ENCODE data around the gene TXNRD3.

The TXNRD3 gene

DNA sequence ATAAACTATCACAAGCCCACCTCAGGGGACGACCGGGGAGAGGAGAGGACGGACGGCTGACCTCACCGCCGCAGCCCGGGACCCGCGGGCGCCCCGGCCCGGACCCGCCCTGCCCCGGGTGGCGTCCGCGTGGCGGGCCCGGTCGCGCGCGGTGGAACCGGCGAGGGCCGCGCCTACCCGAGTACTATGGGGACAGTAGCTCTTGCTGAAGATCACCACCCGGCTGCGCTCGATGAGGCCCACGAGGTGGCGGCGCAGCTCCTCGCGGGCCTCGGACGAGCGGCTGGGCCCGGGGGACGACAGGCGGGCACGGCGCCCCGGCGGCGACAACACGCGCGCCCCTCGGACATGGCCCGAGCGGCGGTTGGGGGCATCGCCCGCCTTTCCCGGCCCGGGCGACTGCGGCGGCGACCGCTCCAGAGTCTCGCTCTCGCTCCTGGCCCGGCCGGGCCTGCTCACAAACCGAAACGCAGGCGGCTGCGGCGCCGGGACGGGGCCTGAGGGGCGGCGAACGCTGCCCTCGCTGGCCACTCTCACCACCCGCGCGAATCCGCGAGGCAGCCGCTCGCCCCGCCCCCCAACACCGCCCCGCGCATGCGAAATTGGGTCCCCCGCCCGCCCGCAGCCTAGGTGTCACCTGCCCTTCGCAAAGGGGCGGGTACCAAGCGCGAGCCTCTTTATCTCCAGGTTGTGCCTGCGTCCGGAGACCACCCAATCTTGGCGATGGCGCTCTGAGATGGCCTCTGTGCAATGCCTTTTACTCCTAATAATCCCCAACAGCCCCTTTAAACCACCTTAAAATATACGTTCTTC lies at the start of gene TXNRD3:
TSS of gene TXNRD3 (minus strand) at position 554 of the 813 bp plus-strand sequence.
- DNase-seq, result peak in 52 of 56 donors; percentile 20 to 86 (median 60)

DNA sequence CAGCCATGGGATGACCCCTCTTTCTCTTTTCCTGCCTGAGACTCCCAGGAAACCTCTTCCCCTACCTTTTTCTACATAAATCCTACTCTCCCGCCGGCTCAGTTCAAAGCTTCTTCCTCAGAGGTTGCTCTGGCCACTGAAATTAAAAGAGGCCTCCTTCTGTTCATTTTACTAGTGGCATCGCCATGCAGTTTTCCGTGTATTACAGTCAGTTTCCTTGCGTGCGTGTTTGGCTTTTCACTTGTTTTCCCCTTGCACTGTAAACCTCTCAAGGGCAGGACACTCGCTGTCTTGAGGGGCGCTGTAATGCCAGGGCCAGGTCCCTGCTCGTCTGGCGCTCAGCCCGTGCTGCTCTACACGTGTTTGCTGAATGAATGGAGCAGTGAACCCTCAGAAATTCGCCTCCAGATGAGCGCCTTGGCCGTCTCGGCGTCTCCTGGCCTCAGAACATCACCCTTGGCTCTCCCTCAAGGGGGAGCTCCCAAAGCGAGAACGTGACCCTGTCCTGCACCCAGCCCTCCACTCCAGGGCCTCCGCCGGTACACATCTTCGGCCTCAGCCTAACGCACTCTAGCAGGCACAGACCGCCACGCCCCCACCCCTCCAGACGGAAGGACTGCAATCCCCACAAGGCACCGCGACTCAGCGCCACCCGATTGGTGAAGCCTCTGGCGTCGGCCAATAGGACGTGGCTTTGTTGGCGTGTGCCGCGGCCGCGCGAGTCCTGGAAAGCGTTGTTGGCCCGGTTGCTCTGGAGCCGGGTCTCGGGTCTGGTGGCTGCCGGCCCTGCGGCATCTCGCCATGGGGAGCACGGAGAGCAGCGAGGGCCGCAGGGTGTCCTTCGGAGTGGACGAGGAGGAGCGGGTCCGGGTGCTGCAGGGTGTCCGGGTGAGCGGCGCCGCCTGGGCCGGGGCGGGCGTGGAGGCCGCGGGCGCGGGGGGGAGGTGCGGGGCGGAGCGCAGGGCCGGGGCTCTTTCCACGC lies 48.9 kb upstream of the TXNRD3 start, which contains the start of gene CHCHD6:
TSS of gene CHCHD6 (plus strand) at position 729 of the 982 bp plus-strand sequence. CDS start at position 802, 73 bp downstream.
- peak; percentile 55 to 96 (median 91) for DNase-seq

DNA sequence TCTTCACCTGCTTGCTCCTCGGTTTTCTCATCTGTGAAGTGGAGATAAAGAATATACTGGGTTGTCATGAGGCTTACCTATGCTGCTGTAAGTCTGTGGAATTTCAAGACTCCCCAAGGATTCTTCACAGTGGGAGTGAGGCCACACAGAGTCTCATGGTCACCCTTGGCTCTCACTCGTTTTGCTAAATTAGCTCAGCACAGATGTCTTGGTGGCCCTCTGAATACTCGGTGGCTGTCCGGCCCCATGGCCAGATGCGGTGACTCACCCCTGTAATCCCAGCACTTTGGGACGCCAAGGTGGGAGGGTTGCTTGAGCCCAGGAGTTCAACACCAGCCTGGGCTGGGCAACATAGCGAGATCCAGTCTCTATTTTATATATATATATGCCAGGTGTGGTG lies 44.1 kb upstream of the TXNRD3 start:
- no peak for DNase-seq

DNA sequence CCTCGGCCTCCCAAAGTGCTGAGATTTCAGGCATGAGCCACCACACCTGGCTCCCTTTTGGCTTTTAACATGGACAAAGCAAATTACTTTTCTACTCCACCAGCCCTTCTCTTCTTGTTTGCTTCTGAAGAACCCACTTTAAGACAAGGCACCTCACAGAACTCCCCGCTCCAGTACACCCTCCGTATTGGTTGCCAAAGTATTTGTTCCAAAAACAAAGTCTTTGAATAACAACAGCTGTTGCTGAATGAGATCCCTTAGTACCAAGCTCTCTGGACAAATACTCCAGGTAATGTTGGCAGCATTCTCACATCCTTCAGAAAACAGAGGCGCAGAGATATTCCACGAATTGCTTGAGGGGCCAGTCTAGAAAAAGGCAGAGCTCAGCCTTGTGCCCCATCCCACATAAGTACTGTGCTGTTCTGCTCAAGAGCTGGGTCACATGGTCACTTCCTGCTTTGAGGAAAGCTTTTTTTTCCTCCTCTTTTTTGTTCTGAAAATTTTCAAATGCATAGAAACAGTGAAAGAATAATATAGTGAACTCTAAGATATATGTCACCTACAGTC lies 41.9 kb upstream of the TXNRD3 start:
- no peak for DNase-seq

DNA sequence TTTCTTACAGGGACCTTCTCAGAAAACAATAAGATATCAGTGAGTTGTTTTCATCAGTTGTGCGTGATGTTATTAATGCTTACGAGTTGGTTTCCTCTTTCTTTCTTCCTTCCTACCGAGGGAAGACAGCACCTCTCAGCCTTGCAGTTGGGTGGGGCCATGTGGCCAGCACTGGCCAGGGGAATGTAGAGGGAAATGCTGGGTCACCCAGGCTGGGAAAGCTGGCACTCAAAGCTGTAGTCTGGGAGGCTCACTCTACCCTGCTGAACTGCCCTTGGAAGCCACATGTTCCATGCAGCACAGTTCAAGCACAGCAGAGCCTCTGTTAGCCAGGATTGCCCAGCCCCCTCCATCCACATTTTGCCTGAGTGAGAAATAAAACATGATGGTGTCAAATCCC lies 39.0 kb upstream of the TXNRD3 start:
- DNase-seq, result no peak

DNA sequence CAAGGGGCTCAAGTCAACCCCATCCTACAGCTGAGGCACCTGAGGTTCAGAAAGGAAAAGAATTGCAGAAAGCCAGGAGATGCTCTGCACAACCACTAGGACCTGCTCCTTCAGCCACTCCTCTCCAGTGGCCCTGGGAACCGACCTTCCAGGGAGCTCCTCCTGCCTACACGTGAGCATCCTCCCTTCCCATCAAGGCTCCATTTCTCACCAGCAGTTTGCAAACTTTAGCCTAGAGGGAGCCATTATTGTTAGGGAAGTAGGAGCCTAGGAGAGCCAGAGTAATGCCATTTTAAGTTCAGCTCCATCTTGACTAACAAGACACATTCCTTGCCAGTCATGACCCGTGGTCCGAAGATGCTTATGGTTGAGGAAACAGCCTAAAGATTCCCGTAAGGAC lies 37.9 kb upstream of the TXNRD3 start:
- no peak for DNase-seq

DNA sequence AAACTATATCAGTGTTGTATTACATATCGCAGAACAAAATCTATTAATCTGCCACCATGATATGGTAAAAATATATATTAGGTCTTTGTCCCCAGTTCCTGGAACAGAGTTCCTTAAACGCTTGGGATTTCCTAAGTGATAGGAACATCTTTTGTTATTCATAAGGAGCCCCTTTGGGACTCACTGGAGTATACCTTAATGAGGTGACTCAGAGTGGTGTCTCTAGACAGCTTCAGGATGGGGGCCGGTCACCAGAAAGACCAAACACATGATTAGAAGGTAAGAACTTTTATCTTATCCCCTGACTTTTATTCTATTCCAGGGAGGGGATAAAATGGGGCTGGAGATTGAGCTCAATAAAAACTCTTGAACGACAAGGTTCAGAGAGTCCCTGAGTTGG lies 36.8 kb upstream of the TXNRD3 start:
- no peak for DNase-seq

DNA sequence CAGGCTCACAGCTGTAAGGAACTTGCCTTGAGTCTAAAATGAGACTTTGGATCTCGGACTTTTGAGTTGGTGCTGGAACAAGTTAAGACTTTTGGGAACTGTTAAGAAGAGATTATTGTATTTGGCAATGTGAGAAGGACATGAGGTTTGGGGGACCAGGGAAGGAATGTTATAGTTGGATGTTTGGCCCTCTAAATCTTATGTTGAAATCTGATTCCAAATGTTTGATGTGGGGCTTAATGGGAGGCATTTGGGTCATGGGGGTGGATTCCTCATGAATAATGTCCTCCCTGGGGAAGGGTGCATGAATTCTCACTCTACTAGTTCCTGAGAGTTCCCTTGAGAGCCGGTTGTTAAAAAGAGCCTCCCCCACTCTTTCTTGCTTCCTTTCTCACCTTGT lies 30.6 kb upstream of the TXNRD3 start:
- DNase-seq, result no peak

DNA sequence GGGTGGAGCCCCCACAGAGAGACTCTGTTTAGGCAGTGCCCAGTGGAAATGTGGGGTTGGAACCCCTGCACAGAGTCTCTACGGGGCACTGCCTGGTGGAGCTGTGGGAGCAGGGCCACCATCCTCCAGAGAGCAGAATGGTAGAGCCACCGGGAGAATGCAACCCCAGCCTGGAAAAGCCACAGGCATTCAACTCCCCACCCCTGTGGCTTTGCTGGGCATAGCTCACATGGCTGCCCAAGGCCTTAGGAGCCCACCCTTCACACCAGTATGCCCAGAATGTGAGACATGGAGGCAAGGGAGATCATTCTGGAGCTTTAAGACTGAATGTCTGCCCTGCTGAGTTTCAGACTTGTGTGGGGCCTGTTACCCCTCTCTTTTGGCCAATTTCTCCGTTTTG lies 30.1 kb upstream of the TXNRD3 start:
- no peak for DNase-seq

DNA sequence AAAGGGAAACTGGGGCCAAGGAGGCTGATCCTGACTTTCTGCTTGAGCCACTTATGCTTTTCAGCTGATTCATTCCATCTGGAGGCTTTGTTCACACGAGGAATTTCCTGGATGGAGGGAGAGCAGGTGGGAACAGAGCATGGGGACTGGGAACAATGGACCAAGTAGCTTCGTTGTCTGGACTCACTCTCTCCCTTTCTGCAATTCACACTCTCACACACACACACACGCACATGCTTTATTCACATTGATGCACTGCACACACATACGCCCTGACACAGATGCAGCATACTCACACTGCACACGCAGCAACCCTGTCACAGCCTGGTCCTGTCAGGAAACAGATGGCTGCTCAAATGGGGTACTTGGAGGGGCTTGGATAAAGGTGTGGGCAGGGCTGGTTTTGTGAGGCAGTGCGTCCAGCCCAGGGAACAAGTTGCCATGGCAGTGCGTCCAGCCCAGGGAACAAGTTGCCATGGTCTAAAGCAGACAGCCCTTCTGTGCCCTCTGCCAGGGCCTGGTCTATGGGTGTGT lies 29.4 kb upstream of the TXNRD3 start:
- no peak for DNase-seq

DNA sequence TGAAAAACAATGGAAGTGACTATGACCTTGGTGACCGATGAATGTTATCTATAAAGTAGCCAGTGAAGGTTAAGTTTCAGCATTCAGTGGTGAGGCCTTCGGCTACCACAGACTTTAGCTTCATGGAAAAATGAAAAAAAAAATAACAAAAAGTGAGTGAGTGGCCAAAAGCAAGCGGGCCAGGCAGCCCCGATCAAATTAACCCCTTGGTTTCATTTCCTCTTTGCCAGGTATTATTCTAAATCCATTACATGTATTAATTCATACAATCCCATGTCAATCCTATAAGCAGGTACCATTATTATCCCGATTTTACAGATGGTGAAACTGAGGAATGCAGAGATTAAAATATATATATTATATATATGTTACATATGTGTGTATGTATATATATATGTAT lies 28.1 kb upstream of the TXNRD3 start:
- DNase-seq, result no peak

DNA sequence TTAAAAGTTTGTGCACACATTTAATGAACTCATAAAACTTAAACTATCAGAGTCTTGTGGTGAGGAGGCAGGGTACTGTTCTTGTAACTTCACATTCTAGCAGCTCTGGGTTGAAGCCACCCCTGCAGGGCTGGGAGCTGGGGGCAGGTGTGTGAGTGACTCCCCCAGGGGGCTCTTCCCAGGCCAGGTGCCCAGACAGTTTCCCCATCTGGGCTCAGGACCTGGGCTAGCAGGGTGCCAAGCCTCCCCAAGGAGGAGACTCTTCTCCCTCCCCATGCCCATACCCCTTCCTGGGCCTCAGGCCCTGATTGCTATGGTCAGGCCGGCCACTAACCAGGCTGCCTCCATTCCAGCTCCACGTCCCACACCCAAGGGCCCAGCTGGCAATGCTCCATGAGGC lies 27.1 kb upstream of the TXNRD3 start:
- no peak for DNase-seq

DNA sequence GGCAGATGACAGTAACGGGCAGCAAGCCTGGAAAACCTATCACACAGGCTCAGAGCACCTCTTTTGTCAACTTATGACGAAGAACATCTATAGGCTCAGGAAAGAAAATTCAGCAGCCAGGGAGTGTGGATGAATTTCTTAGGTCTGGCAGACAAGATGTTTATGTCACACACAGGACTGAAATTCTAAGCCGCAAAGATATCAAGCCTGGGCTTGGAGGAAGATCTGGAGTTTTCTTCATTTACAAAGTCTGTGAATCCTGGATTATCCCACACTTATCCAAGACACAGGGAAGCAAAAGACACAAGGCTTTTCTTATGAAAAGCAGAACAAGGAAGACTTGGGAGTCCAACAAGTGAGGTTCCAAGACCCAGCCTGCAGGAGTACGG lies 25.7 kb upstream of the TXNRD3 start:
- DNase-seq, result no peak

DNA sequence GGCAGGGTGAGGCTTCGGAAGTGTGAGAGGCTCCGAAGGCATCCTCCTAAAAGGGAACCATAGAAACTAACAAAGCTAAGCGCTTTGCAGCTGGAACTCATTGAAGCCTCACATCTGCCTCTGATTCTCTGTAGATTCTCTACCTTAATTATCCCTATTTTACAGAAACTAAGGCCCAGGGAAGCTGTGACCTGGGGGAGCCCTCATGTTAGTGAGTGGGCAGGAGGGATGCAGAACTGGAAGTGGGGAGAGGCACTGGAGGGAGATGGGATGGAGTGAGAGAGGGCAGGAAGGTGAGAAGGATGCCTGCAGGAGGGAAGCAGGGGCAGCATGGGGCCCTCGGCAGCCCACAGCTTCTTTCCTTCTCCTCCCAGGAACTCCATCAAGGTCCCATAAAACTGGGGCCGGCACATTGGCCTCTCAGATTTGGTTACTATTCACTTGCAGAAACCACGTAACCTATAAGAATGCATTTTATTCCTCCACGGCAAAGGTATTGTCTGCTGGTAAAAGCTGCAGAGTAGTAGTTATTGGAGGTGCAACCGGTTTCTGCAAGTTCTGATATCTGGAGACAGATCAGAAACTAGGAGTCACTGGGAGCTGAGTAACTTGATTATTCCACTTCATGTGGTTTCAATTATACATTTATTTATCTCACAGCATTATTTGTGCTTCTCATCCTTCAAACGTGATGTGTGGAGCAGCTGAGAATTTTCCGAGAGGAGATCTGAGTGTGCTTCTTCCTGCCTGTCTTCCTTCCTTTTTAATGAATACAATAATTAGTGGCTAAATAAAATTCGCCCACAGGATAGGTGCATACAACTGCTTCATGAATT lies 25.1 kb upstream of the TXNRD3 start:
- no peak for DNase-seq

DNA sequence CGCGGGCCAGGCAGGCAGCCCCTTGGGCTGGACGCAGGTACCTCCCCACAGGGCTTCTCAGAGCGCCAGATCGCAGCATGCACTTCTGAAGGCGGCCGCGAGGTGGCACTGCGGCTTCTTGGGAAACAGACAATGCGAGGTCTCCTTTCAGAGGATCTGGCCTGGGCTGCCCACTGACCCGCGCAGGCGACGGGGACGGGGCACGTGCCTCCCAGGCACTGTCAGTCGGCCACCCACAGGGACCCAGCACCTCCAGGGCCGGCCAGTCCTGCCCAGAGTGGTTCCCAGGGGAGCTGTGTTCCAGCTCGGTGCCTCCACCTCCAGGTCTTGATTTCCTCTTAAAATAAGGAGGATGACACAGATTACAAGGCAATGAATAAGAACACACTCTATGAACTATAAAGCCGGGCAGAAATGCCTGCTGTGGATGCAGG lies 24.4 kb upstream of the TXNRD3 start:
- DNase-seq, result peak in 52 of 56 donors; percentile 11 to 87 (median 64)

DNA sequence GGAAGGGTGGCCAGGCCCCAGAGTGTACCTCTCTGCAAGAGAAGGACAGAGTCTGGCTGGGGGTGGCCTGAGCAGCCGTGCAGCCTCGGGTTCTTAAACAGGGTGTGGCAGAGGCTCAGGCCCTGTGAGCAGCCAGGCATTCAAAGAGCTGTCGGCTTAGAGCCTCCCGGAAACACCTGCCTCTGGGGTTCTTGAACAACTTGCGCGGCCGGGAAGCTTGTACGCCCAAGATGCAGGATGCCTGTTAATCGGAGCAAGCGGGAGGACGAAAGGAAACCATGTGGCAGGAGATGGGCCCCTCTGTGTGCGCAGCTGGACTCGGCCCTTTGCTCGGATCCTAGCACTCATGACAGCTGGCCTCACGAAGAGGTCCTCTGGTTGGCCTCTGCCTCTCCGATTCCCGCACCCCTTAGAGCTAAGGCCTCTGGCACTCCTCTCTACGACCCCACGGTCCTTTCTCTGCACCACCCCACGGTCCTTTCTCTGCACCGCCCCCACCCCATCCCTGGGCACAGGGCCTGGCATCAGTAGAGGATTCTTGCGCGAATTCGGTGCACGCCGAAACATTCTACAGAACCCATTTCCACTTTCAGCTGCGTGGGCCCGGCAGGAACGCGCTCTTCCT lies 23.9 kb upstream of the TXNRD3 start:
- no peak for DNase-seq

DNA sequence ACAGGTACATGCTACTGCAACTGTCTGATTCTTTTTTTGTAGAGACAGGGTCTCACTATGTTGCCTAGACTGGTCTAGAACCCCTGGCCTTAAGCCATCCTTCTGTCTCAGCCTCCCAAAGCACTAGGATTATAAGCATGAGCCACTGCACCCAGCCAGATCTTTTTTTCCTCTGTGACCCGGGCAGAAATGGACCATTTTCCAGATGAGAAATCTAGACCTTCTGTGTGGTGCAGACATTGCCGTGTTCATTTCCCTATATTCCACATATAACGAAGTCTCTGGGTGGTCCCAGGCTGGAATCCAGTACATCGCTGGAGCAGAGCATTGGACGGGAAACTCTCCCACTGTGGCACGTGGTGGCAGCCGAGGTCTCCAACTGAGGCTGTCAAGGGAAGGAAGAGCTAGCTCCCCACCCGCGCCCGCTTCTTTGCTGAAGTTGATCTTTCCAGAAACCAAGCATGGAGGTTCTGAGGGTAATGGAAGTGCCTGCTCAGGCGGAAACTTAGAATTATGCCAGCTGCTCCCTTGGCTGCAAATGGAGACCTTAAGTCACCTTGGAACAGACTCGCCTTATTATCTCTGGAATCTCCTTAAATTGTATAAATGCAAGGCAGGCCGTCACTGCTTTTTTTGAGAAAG lies 23.1 kb upstream of the TXNRD3 start:
- no peak for DNase-seq

DNA sequence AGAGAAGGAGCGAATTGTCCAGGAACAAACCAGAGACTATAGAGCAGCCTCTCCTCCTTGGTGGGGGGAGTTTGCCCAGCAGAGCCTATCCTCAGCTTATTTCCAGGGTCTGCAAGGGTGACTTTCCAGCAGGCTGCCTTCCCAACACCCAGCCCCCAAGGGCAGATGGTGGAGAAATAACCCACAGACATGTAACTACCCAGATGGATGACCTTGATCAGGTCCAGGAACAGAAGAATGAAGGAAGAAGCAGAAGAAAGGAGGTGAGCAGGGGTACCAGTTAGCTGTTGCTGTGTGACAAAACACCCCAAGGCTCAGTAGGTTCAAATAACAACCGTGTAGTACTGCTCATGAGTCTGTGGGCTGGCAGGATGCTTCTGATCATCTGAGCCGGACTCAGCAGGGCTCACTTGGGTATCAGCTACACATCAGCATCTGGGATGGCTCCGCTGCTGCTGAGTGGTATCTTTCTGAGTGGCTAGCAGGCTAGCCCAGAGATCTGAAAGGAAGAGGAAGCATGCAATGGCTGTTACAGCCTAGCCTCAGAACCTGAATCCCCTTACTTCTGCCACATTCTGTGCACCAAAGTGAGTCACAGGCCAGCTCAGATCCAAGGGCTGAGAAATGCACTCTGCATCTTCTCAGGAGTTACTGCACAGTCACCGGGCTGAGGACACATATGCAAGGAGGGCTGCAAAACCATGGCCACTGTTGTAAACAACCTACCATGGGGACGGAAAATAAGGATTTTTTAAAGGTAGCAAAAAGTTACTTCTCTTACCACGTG lies 22.2 kb upstream of the TXNRD3 start:
- no peak for DNase-seq

DNA sequence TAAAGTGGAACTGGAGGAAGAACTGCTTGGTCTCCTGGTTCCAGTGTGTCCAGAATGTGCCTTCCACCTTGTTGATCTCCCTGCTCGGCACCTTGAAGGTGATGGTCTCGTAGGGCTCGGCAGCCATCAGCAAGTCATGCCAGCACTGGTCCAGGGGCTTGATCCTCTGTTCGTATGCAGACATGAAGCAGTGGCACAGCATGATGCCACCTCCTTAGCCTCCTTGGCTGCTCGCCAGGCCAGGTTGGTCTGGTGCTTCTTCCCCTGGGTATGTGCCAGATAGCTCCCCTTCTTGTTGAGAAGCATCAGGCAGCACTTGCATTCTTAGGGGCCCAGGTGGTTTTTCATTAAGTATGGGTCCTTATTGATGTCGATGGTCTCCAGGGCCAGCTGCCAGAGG lies 17.8 kb upstream of the TXNRD3 start:
- DNase-seq, result no peak
